Bronchial epithelial cell (primary cell): ENCODE measurements around the gene CDK3. TPM values are rescaled to one million over a fixed set of nuclear protein-coding genes. Genes with fewer than 3 reads are reported as not detected.
"Not testable (repeated sequence)": the region's sequence is repeated elsewhere in the genome, so short reads cannot be mapped to it uniquely, and the experiment has no call there.

ENCODE experiments used
- DNase-seq: peaks from one replicate; pipeline ENCODE4 v3.0.0-alpha.2; 2010; ENCODE audit warnings: low read depth
- FAIRE-seq: peaks from 2 replicates; lab custom pipeline; 2011; peaks lifted over from hg19 to GRCh38; lab: Jason Lieb, UNC
- H3K27me3 ChIP-seq: 2 replicates; pipeline ENCODE4 v1.5.1; 2011; ENCODE audit warnings: low read length; ENCODE audit not compliant: control insufficient read depth, insufficient read depth
- H3K36me3 ChIP-seq: 2 replicates; pipeline ENCODE4 v1.5.1; 2011; ENCODE audit warnings: low read length; ENCODE audit not compliant: control insufficient read depth, insufficient read depth
- H3K4me3 ChIP-seq: 2 replicates; pipeline ENCODE4 v1.5.1; 2011; ENCODE audit warnings: mild to moderate bottlenecking, low read depth, low read length, control low read depth
- total RNA-seq: library from RNA; depleted of rRNA; stranded (reverse); fragments of >200 nt; gene quantifications from 2 replicates; pipeline ENCODE4 v1.2.1, GENCODE V29; 2014
- TF ChIP-seq, protein P1 (sequence below): IDR thresholded peaks from 2 replicates; pipeline ENCODE4 v1.5.1; 2011; ENCODE audit warnings: mild to moderate bottlenecking, moderate library complexity, low read length, control low read depth, inconsistent platforms; ENCODE audit not compliant: insufficient read depth, severe bottlenecking

CDK3 gene
- total RNA-seq, 1 donor from 2014 or later, result 1.3 TPM

GRCh38 chr17:75970011-75970523 is 30.6 kb upstream of the CDK3 start:
- no peak for FAIRE-seq
- H3K4me3 ChIP-seq, result no peak overlapping the region
- no peaks in the 10 kb centered on the region for H3K27me3 ChIP-seq
- peaks cover 1% of the 10 kb centered on the region for H3K36me3 ChIP-seq
- TF ChIP-seq, protein P1, sequence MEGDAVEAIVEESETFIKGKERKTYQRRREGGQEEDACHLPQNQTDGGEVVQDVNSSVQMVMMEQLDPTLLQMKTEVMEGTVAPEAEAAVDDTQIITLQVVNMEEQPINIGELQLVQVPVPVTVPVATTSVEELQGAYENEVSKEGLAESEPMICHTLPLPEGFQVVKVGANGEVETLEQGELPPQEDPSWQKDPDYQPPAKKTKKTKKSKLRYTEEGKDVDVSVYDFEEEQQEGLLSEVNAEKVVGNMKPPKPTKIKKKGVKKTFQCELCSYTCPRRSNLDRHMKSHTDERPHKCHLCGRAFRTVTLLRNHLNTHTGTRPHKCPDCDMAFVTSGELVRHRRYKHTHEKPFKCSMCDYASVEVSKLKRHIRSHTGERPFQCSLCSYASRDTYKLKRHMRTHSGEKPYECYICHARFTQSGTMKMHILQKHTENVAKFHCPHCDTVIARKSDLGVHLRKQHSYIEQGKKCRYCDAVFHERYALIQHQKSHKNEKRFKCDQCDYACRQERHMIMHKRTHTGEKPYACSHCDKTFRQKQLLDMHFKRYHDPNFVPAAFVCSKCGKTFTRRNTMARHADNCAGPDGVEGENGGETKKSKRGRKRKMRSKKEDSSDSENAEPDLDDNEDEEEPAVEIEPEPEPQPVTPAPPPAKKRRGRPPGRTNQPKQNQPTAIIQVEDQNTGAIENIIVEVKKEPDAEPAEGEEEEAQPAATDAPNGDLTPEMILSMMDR, result no peak
- no peak for DNase-seq

DNA sequence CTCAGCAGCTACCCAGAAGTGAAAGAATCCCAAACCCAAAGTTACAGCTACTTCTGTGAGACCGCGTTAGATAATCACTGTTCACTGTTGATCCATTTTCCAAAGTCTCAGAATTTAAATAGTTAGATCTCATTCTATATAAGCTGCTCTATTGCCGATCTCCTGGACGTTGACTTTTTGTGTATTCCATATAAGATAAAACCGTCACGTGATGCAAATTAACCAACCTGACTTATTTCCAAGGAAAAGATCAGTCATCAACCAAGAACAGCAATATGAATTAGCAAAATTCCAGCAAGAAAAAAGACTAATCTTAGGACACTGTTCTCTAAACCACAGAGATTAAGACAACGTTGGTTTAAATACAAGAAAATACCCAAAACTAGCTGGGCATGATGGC is 30.0 kb upstream of the CDK3 start:
- DNase-seq, result no peak
- TF ChIP-seq, protein P1, result no peak
- no peaks in the 10 kb centered on the region for H3K27me3 ChIP-seq
- H3K36me3 ChIP-seq, result peaks cover 1% of the 10 kb centered on the region
- FAIRE-seq, result no peak
- H3K4me3 ChIP-seq, result no peak overlapping the region

DNA sequence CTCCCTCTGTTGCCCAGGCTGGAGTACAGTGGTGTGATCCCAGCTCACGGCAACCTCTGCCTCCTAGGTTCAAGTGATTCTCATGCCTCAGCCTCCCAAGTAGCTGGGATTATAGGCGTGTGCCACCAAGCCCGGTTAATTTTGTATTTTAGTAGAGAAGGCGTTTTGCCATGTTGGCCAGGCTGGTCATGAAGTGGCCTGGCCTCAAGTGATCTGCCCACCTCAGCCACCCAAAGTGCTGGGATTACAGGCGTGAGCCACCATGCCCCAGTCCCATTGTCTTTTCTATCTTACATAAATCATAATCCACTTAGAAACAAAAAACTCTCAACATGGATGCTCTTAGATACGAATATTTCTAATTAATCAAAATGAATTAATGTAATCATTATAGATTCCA is 25.5 kb upstream of the CDK3 start:
- not testable (repeated sequence) for H3K4me3 ChIP-seq, DNase-seq, H3K27me3 ChIP-seq, FAIRE-seq, H3K36me3 ChIP-seq

GRCh38 chr17:75975757-75976174 is 24.9 kb upstream of the CDK3 start:
- Histone ChIP-seq H3K27me3 (no peaks in the 10 kb centered on the region), H3K36me3 (no peaks in the 10 kb centered on the region), H3K4me3 (no peak overlapping the region)
- DNase-seq, result no peak
- FAIRE-seq, result no peak
- TF ChIP-seq, protein P1, result no peak

GRCh38 chr17:75976175-75976848 is 24.3 kb upstream of the CDK3 start:
- DNase-seq (no peak), FAIRE-seq (no peak)
- TF ChIP-seq, protein P1, result no peak
- no peaks in the 10 kb centered on the region for H3K36me3 ChIP-seq
- no peaks in the 10 kb centered on the region for H3K27me3 ChIP-seq
- no peak overlapping the region for H3K4me3 ChIP-seq

DNA sequence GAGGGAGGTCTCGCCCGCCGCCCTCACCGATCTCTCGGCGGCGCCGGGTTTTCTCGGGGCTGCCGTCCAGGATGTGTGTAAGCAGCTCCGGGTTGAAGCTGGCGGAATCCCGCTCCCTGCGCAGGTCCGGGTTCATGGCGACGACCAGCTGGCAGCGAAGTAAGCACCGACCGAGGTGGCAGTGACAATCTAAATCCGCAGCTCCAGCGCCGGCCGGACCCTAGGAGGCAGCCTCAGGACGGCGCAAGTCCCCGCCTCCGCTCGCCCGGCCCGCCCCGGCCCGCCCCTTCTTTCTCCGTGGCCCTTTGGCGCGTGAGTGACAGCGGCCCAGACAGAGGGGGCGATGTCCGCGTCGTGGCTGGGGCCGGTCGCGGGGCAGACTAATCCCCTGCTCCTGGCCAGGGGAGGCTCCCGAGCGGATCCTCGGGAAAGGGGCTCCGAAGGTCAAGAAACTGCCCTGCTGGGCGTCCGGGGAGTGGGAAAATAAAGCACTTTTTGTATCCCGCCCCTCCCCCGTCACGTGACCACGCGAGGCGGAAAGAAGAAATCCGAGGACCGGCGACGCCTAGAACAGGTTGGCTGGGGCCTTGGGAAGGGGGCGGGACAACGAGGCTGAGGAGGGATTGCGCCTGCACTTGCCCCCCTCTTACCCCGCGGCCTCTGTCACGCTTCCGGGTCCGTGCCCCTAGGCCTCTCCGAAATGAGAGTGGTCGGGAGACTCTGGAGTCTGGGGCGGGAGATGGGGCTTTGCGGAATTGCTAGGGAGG is 21.5 kb upstream of the CDK3 start, which contains the start of the genes ACOX1 and TEN1:
Gene ACOX1 (minus strand): TSS at position 229 of the 767 bp plus-strand sequence. CDS start 93 bp downstream, at position 136.
Gene TEN1 (plus strand): TSS at position 303 of the 767 bp plus-strand sequence. CDS start 6,953 bp downstream, outside the sequence.
- FAIRE-seq (no peak), DNase-seq (peak; percentile 84)
- TF ChIP-seq, protein P1, result peak; percentile 32
- Histone ChIP-seq H3K4me3 (peak within 1 kb of the TSS; percentile 64), H3K36me3 (no peaks in the 10 kb centered on the region), H3K27me3 (no peaks in the 10 kb centered on the region)
